Right atrium auricular region (tissue), 2 donors: ENCODE results near the gene SEMA4B. TPM values are rescaled to one million over a fixed set of nuclear protein-coding genes. Genes with fewer than 3 reads are reported as not detected.

Source experiments
- DNase-seq: peaks from one replicate; pipeline ENCODE4 v3.0.0-alpha.2; 2019; ENCODE audit warnings: low spot score
- H3K27ac ChIP-seq, 2 donors: fragments of 200-600 bp; sonication (generic); 1 replicate in 1 of 2; 2 replicates in 1 of 2; pipeline ENCODE4 v1.5.1; 2016 to 2019
- H3K27me3 ChIP-seq, 2 donors: fragments of 200-600 bp; sonication (generic); one replicate each; pipeline versions ENCODE4 v1.5.1 to v1.6.0; 2017 to 2019
- H3K36me3 ChIP-seq: fragments of 200-600 bp; sonication (generic); one replicate; pipeline ENCODE4 v1.5.1; 2016
- H3K4me1 ChIP-seq, 2 donors: fragments of 200-600 bp; sonication (generic); one replicate each; pipeline versions ENCODE4 v1.5.1 to v1.6.0; 2017 to 2019
- H3K4me3 ChIP-seq, 2 donors: fragments of 200-600 bp; sonication (generic); 1 replicate in 1 of 2; 2 replicates in 1 of 2; pipeline ENCODE4 v1.5.1; 2017 to 2019; ENCODE audit warnings: mild to moderate bottlenecking in 1 of 2, moderate library complexity in 1 of 2
- H3K9me3 ChIP-seq, 2 donors: fragments of 200-600 bp; sonication (generic); one replicate each; pipeline ENCODE4 v1.5.1; 2019
- total RNA-seq, 2 donors: library from RNA; depleted of rRNA; stranded (reverse); fragments of >200 nt; gene quantifications; one replicate each; pipeline ENCODE4 v1.1.0, GENCODE V29; 2016
- TF ChIP-seq, protein P1 (sequence below), 2 donors: fragments of 200-600 bp; sonication (generic); IDR thresholded peaks; one replicate each; pipeline ENCODE4 v1.5.1; 2019; ENCODE audit warnings: antibody characterized with exemption in 2 of 2

SEMA4B gene
- total RNA-seq, 2 donors from 2014 or later, result 22.1 to 31.6 TPM

DNA sequence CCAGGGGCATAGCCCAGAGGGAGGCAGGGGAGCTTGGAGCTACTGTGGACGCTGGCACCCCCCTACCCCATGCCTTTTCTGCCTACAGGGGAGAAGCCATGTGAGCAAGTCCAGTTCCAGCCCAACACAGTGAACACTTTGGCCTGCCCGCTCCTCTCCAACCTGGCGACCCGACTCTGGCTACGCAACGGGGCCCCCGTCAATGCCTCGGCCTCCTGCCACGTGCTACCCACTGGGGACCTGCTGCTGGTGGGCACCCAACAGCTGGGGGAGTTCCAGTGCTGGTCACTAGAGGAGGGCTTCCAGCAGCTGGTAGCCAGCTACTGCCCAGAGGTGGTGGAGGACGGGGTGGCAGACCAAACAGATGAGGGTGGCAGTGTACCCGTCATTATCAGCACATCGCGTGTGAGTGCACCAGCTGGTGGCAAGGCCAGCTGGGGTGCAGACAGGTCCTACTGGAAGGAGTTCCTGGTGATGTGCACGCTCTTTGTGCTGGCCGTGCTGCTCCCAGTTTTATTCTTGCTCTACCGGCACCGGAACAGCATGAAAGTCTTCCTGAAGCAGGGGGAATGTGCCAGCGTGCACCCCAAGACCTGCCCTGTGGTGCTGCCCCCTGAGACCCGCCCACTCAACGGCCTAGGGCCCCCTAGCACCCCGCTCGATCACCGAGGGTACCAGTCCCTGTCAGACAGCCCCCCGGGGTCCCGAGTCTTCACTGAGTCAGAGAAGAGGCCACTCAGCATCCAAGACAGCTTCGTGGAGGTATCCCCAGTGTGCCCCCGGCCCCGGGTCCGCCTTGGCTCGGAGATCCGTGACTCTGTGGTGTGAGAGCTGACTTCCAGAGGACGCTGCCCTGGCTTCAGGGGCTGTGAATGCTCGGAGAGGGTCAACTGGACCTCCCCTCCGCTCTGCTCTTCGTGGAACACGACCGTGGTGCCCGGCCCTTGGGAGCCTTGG is 27.0 kb downstream of the SEMA4B start:
- Histone ChIP-seq H3K27ac (no peak overlapping the region), H3K27me3 (no peaks in the 10 kb centered on the region), H3K36me3 (peaks cover 72% of the 10 kb centered on the region)

DNA sequence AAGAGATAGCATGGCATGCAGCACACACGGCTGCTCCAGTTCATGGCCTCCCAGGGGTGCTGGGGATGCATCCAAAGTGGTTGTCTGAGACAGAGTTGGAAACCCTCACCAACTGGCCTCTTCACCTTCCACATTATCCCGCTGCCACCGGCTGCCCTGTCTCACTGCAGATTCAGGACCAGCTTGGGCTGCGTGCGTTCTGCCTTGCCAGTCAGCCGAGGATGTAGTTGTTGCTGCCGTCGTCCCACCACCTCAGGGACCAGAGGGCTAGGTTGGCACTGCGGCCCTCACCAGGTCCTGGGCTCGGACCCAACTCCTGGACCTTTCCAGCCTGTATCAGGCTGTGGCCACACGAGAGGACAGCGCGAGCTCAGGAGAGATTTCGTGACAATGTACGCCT is 27.8 kb downstream of the SEMA4B start:
- Histone ChIP-seq H3K4me3 (no peak overlapping the region), H3K9me3 (no peaks in the 10 kb centered on the region), H3K27ac (no peak overlapping the region), H3K36me3 (peaks cover 63% of the 10 kb centered on the region), H3K27me3 (no peaks in the 10 kb centered on the region), H3K4me1 (peaks cover 0 to 44% of the 10 kb centered on the region in 2 donors)
- DNase-seq, result no peak
- TF ChIP-seq, protein P1, sequence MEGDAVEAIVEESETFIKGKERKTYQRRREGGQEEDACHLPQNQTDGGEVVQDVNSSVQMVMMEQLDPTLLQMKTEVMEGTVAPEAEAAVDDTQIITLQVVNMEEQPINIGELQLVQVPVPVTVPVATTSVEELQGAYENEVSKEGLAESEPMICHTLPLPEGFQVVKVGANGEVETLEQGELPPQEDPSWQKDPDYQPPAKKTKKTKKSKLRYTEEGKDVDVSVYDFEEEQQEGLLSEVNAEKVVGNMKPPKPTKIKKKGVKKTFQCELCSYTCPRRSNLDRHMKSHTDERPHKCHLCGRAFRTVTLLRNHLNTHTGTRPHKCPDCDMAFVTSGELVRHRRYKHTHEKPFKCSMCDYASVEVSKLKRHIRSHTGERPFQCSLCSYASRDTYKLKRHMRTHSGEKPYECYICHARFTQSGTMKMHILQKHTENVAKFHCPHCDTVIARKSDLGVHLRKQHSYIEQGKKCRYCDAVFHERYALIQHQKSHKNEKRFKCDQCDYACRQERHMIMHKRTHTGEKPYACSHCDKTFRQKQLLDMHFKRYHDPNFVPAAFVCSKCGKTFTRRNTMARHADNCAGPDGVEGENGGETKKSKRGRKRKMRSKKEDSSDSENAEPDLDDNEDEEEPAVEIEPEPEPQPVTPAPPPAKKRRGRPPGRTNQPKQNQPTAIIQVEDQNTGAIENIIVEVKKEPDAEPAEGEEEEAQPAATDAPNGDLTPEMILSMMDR (IDR thresholded peaks at IDR 0.05), result no peak

More for the DNA sequence above, 27.0 kb downstream of the SEMA4B start:
- peaks cover 0 to 43% of the 10 kb centered on the region in 2 donors for H3K4me1 ChIP-seq
- no peak for DNase-seq
- no peak overlapping the region for H3K4me3 ChIP-seq
- TF ChIP-seq, protein P1 (IDR thresholded peaks at IDR 0.05), result no peak
- no peaks in the 10 kb centered on the region for H3K9me3 ChIP-seq

DNA sequence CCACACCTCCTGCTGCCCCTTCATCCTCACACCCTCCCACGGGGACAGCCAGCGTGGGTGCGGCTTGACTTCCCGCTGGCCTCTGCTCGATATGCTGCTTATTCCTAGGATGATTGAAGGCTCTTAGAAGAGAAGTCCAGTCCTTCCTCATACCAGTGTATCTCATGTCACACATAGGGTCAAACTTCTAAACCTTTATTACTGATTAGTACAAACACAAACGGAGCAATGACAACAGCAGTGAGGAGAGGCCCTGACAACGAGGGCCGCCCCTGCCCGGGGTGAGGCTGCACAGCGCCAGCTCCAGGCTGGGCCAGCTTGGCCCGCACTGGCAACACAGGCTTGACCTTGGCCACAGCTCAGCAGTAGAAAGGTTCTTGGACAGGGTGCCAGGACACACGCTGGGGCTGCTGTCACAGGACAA is 29.0 kb downstream of the SEMA4B start:
- H3K27me3 ChIP-seq, result no peaks in the 10 kb centered on the region
- H3K4me1 ChIP-seq, result peaks cover 0 to 50% of the 10 kb centered on the region in 2 donors
- TF ChIP-seq, protein P1 (IDR thresholded peaks at IDR 0.05), result no peak
- no peak overlapping the region for H3K4me3 ChIP-seq
- no peak for DNase-seq
- no peaks in the 10 kb centered on the region for H3K9me3 ChIP-seq
- H3K27ac ChIP-seq, result peak overlapping the region; percentile 84 to 86
- H3K36me3 ChIP-seq, result peaks cover 52% of the 10 kb centered on the region

DNA sequence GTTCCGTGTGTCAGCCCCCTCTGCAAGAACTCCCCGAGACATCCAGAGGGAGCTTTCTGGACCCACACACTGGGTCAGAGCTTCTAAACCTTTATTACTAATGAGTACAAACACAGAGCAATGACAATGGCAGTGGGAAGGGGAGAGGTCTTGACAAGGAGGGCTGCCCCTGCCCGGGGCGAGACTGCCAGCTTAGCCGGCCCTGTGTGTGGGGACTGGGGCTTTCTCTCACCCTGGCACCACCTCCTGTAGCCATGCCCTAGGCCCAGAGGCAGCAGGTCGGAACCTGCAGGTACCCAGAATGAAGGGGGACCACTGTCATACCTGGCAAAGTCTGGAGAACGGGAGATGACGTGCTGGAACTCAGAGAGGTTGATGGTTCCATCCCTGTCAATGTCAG is 29.5 kb downstream of the SEMA4B start:
- Histone ChIP-seq H3K36me3 (peaks cover 47% of the 10 kb centered on the region), H3K27ac (peak overlapping the region; percentile 84 to 86), H3K4me1 (peaks cover 0 to 50% of the 10 kb centered on the region in 2 donors), H3K9me3 (no peaks in the 10 kb centered on the region), H3K27me3 (no peaks in the 10 kb centered on the region), H3K4me3 (no peak overlapping the region)
- TF ChIP-seq, protein P1 (IDR thresholded peaks at IDR 0.05), result no peak
- DNase-seq, result no peak

DNA sequence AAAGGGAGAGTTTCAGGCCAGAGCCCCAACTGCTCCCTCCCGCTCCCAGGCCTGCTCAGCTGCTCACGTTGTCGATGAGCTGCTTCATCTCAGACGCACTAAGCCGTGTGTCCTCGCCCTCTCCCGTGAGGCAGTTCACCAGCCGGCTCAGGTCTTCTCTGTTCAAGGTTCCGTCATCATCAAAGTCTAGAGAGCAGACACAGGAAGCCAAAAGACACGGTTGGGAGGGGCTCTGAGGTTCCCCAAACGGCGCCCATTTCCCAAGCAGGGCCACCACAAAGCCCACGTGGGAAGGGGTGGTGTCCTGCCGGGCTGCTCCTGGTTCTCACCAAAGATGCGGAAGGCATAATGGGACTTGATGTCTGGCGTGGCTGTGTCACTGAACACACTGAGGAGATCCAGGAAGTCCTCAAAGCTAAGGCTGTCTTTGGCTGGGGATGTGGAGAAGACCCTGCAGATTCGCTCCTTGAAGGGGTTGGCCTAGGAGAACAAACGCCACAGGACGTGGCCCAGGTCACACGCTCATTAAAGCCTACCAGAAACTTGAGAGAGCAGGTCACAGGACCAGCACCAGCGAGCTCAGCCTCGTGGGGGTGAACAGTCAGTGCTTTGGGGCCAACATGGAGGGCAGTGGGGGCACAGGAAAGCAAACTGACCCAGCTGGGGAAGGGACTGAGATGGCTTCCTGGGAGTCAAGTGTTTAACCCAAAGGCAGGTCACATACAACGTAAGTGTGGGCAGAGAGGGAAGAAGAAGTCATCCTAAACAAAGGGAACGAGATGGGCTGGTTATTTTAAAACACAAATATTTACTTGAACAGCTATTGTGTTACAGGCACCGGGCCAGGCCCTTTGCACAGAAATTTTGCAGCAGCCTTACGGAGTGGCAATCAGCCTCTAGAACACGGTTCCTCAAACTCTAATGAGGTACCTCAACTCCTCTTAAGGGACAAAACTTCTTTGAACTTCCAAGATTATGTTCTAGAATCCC is 30.2 kb downstream of the SEMA4B start:
- TF ChIP-seq, protein P1 (IDR thresholded peaks at IDR 0.05), result no peak
- Histone ChIP-seq H3K27ac (peak overlapping the region; percentile 84 to 86), H3K27me3 (no peaks in the 10 kb centered on the region), H3K4me1 (peaks cover 0 to 50% of the 10 kb centered on the region in 2 donors), H3K4me3 (no peak overlapping the region), H3K9me3 (no peaks in the 10 kb centered on the region), H3K36me3 (peaks cover 40% of the 10 kb centered on the region)
- DNase-seq, result no peak
